Frontal cortex (tissue), 4 donors: ENCODE results near the gene RNF225. TPM values are rescaled to one million over a fixed set of nuclear protein-coding genes. Genes with fewer than 3 reads are reported as not detected.
"Not testable (repeated sequence)": the region's sequence is repeated elsewhere in the genome, so short reads cannot be mapped to it uniquely, and the experiment has no call there.

ENCODE experiments used
- DNase-seq, 2 donors: peaks; one replicate each; pipeline ENCODE4 v3.0.0; 2012; ENCODE audit warnings: low spot score in 2 of 2
- FAIRE-seq: peaks from 2 replicates; lab custom pipeline; 2012; peaks lifted over from hg19 to GRCh38; lab: Jason Lieb, UNC
- total RNA-seq: library from RNA; depleted of rRNA; stranded (reverse); fragments of >200 nt; gene quantifications from one replicate; pipeline ENCODE4 v1.2.3, GENCODE V29; 2014
- donor health status: control.
- donor health status: control.
- donor health status: control.

RNF225 gene
- not detected for total RNA-seq

DNA sequence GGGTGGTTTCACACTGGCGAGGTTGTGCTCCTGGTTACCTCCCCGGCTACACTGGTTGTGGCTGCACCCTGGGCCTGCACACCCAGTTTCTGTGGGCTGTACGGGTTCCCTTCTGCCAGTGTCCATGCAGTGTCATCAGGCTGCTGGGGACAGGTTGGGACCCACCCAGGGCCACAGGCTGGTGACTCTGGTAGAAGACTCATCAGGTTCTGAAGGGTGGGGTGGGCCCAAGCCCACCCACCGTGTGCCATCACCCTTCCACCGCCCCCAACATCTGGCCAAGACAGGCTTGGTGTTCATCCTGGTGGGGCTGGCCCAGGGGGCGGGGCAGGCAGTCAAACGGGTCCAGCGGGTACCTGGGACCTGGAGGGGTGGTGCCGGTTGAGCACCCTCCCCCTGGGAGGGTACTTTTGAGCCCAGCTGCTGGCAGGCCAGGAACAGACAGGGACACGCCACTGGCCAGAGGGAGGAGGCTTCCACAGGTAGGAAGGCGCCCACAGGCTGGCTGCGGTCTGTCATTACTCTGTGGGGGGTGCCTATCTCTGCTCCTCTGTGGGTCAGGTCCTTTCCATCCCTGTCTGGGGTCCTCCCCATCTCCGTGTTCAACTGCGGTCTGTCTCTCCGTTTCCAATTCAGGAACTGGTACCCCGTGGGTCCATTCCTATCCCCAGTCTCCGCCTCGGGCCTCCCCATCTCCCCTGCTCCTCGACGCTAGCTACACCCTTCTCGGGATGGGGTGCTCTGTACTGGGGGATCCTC, at the start of gene RNF225:
RNF225 (plus strand) TSS at position 437 of the 759 bp plus-strand sequence. CDS start 434 bp downstream, outside the sequence.
- FAIRE-seq, result no peak
- no peak for DNase-seq

DNA sequence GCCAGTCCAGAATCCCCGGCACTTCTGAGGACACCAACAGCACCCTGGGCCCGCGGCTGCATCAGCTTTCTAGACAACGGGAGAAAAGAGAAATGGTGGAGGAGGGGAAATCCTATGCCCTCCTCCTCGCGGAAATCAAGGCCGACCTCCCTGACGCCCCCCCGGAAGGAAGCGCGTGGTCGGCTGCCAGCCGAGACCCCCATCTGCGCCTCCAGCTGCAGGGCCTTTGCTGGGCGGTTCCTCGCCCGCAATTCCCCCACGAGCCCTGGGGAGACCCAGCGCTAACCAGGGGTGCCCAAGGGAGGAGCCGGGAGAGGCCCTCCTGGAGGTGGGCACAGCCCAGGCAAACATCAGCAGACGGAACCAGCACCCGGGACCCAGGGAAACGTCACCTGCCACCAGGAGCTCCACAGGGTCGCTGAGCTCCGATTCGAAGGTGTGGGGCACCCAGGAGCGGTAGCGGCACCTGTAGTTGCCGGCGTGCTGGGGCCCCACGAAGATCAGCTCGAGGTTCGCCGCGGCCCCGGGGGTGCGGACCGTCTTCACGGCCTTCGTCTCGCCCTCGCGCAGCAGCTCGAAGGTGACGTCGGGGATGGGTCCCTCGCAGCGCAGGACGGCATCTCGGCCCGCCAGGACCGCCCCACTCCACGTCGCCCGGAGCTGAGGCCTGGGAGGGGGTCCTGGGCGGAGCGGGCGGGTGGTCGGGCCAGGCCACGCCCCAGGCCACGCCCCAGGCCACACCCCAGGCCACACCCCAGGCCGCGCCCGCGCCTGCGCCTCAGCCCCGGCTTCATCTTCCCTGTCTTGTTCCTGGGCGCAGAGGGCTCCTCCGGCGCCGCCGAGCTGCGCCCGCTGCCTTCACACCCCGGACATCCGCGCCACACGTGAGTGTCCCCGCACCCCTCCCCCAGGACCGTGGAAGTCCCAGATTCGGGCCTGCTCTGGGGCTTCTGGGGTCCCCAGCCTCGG, 48.2 kb upstream of the RNF225 start:
- FAIRE-seq (no peak), DNase-seq (peak; percentile 89)

DNA sequence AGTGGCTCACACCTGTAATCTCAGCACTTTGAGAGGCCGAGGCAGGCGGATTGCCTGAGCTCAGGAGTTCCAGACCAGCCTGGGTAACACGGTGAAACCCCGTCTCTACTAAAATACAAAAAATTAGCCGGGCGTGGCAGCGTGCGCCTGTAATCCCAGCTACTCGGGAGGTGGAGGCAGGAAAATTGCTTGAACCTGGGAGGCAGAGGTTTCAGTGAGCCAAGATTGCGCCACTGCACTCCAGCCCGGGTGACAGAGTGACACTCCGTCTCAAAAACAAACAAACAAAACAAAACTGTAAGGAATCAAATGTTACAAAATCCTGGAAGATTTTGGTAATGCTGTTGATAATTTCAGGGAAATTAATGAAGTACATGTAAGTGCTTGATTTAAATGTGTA, 47.4 kb upstream of the RNF225 start:
- not testable (repeated sequence) for DNase-seq, FAIRE-seq

DNA sequence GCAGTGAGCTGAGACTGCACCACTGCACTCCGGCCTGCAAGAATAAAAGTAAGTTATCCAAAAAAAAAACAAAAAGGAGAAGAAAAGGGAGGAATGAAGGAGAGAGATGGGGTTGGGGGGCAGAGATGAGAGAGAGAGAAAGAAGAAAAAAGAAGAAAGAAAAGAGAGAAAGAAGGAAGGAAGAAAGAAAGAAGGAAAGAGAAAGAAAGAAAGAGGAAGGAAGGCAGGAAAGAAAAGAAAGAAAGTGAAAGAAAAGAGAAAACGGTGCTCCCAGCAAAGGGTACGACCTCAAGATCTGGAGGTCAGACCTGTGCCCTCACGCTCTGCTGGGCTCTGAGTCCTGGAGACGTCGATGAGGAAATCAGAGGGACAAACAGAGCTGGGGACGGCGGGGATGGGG, 45.9 kb upstream of the RNF225 start:
- FAIRE-seq (no peak), DNase-seq (no peak)

DNA sequence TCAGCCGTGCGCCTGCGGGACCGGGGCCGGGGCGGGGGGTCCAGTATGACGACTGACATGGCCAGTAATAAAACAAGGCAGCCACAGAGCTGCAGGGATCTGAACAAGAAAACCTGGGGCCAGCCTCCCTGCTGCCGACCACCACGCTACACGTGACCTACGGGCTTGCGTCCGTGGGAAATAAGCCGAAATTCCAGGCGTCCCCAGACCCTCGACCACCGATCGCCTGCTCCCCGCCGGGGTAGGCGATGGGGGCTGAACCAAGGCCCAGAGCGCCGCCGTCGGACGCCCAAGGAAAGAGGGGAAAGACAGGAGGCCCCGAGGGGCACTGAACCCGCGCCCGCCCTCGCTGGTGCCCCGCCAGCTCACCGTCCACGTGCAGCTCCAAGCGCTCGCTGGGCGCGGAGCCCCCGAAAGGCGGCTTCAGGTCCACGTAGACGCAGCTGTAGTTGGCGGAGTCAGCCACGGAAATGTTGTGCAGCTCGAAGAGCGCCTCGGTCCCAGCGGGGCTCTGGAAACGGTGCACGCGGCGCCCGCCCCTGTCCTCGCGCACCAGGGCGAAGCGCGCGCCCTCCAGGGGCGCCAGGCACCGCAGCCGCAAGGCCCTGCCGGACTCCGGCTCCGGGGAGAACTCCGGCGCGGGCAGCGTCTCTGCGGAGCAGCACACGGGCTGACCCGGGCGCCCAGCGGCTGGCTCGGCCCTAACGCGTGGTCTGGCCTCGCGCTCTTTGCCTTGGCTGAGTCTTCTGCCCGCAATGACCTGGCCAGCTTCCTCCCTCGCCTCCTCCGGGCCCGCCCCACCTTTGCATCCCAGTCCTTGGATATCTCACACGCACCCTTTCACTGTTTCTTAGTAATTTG, 45.2 kb upstream of the RNF225 start:
- no peak for DNase-seq
- no peak for FAIRE-seq

DNA sequence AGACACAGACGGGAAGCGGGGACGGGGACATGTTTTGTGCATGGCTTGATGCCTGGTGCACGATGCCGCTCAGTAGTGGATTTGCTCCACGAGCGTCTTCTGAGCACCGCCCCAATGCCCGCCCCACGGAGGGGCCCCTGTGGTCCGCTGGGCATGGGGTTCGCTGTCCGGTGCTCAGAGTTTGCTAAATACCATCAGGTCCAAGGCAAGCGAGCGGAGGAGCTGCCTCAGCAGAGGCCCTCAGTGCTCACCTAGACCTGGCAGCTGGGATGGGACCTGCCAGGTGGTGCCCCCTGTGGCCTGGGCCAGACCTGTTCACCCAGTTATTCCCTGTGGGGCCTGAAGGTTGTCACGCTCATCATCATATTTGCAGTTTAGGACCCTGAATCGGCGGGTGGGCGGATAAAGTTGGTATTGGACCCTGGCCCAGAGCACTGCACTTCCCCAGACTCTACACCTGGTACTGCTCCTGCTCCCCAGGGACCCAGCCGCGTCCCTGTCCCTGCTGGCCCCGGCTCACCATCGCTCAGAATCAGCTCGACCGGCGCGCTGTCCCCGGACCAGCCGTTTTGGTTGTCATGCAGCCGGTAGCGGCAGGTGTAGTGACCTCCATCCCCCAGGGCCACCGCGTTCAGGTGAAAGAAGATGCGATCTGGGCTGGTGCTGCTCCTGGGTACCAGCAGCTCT, 44.4 kb upstream of the RNF225 start:
- FAIRE-seq, result no peak

DNA sequence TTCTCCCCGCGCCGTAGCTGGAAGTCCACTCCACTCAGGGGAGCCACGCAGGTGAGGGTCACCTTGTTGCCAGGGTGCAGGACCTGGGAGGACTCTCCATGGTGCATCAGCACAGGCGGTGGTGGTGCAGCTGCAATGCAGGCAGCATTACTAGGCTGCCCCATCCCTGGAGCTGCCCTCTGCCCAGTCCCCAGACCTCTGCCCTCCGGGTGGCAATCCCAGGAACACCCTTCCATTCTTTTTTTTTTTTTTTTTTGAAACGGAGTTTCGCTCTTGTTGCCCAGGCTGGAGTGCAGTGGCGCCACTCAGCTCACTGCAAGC, 43.9 kb upstream of the RNF225 start:
- FAIRE-seq (no peak), DNase-seq (no peak)

More for the DNA sequence above, 44.4 kb upstream of the RNF225 start:
- no peak for DNase-seq

DNA sequence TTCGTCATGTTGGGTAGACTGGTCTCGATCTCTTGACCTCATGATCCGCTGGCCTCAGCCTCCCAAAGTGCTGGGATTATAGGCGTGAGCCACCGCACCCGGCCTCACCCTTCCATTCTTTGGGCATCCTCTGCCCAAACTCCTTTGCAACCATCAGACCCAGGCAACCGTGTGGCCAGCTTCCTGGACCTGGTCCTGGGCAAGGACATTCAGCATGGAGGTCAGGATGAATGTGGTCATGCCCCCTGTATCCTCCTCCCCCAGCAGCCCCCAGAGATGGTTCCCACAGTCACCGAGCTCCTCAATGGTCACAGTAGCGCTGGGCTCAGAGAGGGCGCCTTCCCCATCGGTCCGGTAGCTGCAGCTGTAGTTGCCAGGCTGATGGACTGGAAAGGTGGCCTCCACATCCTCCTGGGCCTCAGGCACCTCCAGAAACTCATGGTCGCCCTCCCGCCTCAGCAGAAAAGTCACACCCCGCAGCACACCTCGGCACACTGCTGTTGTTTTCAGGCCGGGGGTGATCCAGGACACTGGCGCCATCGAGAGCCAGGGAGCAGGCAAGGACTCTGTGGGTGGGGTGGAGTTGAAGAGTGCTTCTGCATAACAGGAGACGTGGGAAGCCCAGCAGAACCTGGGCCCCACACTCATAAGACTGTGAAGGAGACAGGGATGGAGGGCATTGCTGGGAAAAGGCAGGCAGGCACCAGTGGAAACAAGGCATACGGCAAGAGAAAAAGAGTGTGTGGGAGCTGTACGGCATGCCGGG, 43.3 kb upstream of the RNF225 start:
- DNase-seq, result no peak
- no peak for FAIRE-seq

DNA sequence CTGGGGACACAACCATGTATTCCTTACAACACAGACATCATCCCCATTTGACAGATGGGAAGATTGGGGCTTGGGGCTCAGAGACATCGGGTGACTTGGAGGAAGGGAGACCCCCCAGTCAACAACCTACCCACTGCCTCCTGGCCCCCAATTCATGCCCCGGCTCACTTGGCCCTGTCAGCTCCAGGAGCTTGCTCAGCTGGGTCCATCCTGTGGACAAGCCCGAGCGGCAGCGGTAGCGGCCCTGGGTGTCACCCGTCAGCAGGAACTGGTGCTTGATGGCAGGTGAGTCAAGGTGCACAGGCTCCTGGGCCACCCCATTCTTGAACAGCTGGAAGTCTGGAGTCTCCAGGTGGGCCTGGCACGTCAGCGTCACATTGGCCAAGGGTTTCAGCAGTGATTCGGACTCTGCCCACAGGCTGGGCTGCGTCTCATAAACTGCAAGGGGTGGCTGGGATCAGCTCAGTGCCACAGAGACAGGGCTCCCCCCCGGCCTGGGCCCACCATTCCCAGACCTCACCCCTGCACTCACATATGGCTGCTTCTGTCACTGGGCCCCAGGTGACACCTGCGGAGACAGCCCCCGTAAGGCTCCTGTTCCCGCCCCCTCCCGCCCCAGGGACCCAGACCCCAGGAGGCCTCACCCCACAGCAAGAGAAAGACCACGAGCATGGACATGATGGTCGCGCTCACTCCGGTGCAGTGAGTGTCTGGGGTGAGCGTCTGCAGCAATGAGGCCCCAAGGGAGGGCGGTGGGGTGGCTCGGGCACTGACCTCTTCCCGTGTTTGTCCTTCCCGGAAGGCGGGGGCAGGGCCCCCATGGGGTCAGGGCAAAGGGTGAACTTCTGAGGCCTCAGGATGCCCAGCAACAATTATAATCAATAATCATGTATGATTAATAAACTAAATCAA, 42.4 kb upstream of the RNF225 start, which contains the start of gene A1BG:
A1BG (minus strand) TSS at position 733 of the 912 bp plus-strand sequence; CDS start at position 678, 55 bp downstream.
- FAIRE-seq, result no peak
- DNase-seq, result no peak

DNA sequence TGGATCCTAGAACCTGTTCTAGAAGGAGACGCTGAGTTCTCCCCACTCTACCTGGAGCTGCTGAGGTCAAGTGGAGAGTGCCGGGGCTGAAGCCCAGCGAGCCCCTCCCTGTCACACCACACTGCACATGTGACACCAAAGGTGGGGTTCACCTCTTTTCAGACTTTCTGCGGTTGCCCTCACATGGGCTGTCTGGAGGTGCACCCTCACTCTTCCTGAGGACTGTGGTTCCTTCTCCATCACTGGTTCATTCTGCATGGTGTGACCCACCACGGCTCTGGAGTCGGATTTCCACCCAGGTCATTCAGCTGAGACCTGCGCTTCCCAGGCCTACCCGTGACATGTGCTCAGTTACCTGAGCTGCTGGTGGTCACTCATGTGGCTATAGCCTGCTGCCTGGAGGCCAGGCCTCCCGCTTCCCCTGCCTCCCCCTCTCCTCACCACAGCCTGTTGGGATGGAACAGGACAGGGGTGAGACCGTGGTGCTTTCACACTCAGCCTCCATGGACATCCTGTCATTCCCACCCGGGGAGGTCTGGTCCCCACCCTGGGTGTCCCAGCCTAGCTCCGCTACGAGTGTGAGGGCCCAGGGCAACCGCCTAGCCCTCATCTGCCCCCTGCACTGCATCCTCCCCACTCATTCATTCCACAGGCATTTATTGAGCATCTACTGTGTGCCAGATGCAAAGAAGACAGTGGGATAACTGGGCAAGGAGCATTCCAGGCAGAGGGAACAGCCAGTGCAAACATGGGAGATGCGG, 41.6 kb upstream of the RNF225 start:
- FAIRE-seq, result no peak
- DNase-seq, result no peak

DNA sequence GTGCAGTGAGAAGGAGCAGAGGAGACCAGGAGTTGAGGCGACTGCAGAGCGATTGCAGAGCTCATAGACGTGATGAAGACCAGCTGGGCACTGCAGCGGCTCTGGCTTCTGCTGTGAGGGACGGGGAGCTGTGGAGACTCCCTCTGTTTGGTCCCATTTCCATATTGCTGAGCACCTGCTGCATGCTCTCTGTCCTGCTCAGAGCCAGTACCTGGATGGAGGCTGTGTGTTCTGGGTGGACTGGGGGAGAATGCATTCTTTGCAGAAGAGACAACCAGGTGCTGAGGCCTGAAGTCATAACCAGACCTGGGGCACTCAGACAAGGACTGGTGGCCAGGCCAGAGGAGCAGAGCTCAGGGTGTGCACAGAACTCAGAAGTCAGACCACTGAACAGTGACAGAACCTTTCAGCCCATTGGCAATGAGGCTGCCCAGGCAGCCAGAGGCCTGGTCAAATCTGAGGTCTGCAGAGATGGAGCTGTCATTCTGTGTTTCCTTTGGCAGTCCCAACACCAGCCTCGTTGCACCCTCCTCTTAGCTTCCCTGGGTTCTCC, 40.9 kb upstream of the RNF225 start:
- FAIRE-seq, result no peak
- DNase-seq, result no peak

DNA sequence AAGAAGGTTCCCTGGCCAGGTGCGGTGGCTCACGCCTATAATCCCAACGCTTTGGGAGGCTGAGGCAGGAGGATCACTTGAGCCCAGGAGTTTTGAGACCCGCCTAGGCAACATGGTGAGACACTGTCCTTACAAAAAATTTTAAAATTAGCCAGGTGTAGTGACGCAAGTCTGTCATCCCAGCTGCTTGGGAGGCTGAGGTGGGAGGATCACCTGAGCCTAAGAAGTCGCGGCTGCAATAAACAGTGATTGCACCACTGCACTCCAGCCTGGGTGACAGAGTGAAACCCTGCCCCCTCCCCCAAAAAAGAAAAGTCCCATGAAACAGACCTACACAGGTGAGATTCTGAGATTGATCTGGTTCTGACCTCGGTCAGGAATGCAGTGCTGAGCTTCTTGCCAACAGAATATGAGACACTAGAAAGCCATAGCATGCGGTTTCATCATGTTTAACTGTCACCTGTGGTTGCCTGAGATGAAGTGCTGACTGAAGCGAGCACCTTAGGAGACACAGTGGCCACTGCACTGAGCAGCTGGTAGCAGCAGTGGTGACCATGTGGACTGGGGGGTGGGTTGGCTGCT, 40.1 kb upstream of the RNF225 start:
- DNase-seq (no peak), FAIRE-seq (no peak)

DNA sequence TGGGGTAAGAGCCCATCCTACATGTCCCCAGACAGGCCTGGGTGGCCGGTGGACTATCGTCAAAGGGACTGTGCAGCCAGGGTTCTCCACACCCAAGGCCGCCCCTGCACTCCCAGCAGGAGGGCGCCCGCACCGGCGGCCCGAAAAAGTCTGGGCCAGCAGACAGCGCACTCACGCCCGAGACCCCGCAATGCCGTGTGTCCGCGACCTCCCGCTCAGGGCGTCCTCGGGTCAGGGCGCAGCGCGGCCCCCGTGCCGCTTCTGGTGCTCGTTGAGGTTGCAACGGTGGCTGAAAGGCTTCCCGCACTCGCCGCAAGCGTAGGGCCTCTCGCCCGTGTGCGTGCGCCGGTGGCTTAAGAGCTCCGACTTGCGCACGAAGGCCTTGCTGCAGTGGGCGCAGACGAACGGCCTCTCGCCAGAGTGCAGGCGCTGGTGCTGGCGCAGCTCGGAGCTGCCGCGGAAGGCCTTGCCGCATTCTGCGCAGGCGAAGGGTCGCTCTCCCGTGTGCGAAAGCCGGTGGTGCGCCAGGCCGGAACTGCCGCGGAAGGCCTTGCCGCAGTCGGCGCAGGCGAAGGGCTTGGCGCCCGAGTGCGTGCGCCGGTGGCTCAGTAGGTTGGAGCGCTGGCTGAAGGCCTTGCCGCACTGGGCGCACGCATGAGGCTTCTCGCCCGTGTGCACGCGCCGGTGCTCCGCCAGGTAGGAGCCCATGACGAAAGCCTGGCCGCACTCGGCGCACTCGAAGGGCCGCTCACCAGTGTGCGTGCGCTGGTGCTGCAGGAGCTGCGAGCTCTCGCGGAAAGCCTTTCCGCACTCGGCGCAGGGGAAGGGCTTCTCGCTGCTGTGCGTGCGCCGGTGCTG, 39.3 kb upstream of the RNF225 start:
- no peak for FAIRE-seq
- DNase-seq, result no peak

DNA sequence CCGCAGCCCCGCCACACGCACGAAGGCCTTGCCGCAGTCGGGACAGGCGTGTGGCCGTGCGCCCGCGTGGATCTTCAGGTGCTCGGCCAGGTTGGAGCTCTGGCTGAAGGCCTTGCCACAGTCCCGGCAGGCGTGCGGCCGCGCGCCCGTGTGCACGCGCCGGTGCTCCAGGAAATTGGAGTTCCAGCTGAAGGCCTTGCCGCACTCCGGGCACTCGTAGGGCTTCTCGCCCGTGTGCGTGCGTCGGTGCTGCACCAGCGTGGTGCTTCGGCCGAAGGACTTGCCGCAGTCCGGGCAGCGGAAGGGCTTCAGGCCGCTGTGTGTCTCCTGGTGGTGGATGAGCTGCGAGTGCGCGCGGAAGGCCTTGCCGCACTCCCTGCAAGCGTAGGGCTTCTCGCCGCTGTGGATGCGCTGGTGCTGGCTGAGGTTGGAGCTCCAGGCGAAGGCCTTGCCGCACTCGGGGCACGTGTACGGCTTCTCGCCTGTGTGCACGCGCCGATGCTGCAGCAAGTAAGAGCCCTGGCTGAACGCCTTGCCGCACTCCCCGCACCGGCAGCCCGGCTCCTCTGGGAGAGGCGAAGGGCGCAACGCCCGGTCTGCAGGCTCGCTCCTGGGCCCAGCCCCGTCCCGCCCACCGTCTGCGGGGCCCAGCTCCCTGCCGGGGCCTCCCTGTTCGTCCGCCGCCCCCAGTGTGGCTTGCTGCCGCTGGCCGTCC, 38.5 kb upstream of the RNF225 start:
- no peak for FAIRE-seq

More for the DNA sequence above, 38.5 kb upstream of the RNF225 start:
- DNase-seq, result no peak
